ENCODE data around the gene CCNK. TPM values are rescaled to one million over a fixed set of nuclear protein-coding genes. Genes with fewer than 3 reads are reported as not detected.
A peak's percentile ranks its signal among the peaks of the same experiment; 100 is the strongest.

The CCNK gene
- total RNA-seq, 1 experiment from 2014 or later, result 80.1 TPM

DNA sequence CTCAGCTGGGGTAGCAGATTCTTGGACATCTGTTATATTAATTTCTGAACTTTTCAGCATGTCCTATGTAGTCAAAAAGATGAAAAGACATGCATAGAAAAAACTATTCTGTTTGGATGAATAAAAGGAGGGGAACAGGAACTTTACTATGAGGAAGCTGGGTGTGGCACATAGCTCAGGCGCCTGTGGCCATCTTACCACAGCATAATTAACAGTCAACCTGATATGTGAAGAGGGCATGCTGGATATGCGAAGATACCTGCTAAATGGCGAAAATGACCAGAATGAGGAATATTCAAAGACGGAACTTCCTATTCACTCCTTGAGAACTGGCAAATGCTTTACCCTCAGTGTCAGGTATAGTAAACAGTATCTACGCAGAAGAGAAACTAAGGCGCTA, 19.0 kb upstream of the CCNK start:
- no peak for DNase-seq
- H3K79me2 ChIP-seq (ENCODE audit: insufficient read depth, low read length), result peaks cover 2% of the 10 kb centered on the region; the same call in 1 of the 2 replicates
- H3K4me3 Mint-ChIP-seq, result no peak overlapping the region
- H3K56ac ChIP-seq (ENCODE audit: insufficient read length, low read depth, low read length), result no peak overlapping the region
- no peak overlapping the region for H3K27ac ChIP-seq (ENCODE audit: insufficient read length, low read depth, low read length)
- H3K27me3 Mint-ChIP-seq (ENCODE audit: low read depth), result no peaks in the 10 kb centered on the region
- peaks cover 36 to 41% of the 10 kb centered on the region in 2 experiments for H3K4me1 Mint-ChIP-seq
- H3K27me3 ChIP-seq (ENCODE audit: insufficient read depth, low read length), result no peaks in the 10 kb centered on the region
- no peak overlapping the region for H2BK5ac ChIP-seq (ENCODE audit: insufficient read length, low read length)
- no peak overlapping the region for H2AFZ ChIP-seq (ENCODE audit: low read length)
- no peak overlapping the region for H4K8ac ChIP-seq (replicated peaks; ENCODE audit: insufficient read length, low read depth, low read length)
- H2BK15ac ChIP-seq (ENCODE audit: low read depth, low read length), result no peak overlapping the region
- H3K4me1 ChIP-seq (ENCODE audit: insufficient read depth, low read length), result peaks cover 8% of the 10 kb centered on the region; the same call in 1 of the 2 replicates
- no peak overlapping the region for H3K4ac ChIP-seq (ENCODE audit: low read depth, low read length)
- H3K36me3 Mint-ChIP-seq (ENCODE audit: insufficient read depth in 1 of 3, low read depth in 3 of 3), result peaks cover 8 to 38% (median 34%) of the 10 kb centered on the region in 3 experiments; a peak in 6 of 7 replicates
- no peak overlapping the region for H3K23ac ChIP-seq (ENCODE audit: insufficient read length, low read depth, low read length)
- H3K9me3 ChIP-seq (ENCODE audit: control insufficient read depth, low read depth, low read length), result no peaks in the 10 kb centered on the region
- no peak overlapping the region for H2BK12ac ChIP-seq (ENCODE audit: insufficient read length, low read depth, low read length)
- peak overlapping the region; percentile 9 to 95 (median 74); a peak in 4 of 7 replicates for H3K27ac Mint-ChIP-seq
- WGBS (ENCODE audit: extremely low coverage, insufficient read length, low lambda C conversion rate), result no CpG with 5 or more reads among the region's 6 CpGs
- H3K14ac ChIP-seq (ENCODE audit: insufficient read depth, low read length), result no peak overlapping the region
- no peak overlapping the region for H2AK5ac ChIP-seq (ENCODE audit: insufficient read length, low read length)
- H3K18ac ChIP-seq (ENCODE audit: insufficient read length, low read depth, low read length), result no peak overlapping the region
- no peaks in the 10 kb centered on the region for H3K23me2 ChIP-seq (ENCODE audit: insufficient read length, low read depth, low read length, poor library complexity, severe bottlenecking)
- no peak overlapping the region for H3K9ac ChIP-seq (ENCODE audit: extremely low read depth, insufficient read length, low read length)
- TF ChIP-seq, protein P1, sequence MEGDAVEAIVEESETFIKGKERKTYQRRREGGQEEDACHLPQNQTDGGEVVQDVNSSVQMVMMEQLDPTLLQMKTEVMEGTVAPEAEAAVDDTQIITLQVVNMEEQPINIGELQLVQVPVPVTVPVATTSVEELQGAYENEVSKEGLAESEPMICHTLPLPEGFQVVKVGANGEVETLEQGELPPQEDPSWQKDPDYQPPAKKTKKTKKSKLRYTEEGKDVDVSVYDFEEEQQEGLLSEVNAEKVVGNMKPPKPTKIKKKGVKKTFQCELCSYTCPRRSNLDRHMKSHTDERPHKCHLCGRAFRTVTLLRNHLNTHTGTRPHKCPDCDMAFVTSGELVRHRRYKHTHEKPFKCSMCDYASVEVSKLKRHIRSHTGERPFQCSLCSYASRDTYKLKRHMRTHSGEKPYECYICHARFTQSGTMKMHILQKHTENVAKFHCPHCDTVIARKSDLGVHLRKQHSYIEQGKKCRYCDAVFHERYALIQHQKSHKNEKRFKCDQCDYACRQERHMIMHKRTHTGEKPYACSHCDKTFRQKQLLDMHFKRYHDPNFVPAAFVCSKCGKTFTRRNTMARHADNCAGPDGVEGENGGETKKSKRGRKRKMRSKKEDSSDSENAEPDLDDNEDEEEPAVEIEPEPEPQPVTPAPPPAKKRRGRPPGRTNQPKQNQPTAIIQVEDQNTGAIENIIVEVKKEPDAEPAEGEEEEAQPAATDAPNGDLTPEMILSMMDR (conservative IDR thresholded peaks at IDR 0.05), result no peak
- H2BK120ac ChIP-seq (ENCODE audit: low read depth, low read length, poor library complexity, severe bottlenecking), result no peak overlapping the region
- H2BK20ac ChIP-seq (ENCODE audit: low read depth, low read length, poor library complexity, severe bottlenecking), result no peak overlapping the region
- H3K79me1 ChIP-seq (ENCODE audit: insufficient read depth, low read depth, low read length, poor library complexity, severe bottlenecking), result peaks cover 6% of the 10 kb centered on the region
- H4K5ac ChIP-seq (ENCODE audit: insufficient read length, low read depth, low read length), result no peak overlapping the region
- no peaks in the 10 kb centered on the region for H3K9me3 Mint-ChIP-seq
- H3K4me2 ChIP-seq (ENCODE audit: insufficient read depth, insufficient read length, low read length), result no peak overlapping the region
- no peak overlapping the region for H3T11ph ChIP-seq (ENCODE audit: low read length)
- no peak overlapping the region for H4K91ac ChIP-seq (ENCODE audit: insufficient read length, low read depth, low read length)
- H4K20me1 ChIP-seq (ENCODE audit: control insufficient read depth, insufficient read depth, insufficient read length), result no peaks in the 10 kb centered on the region
